ENCODE results near the gene TSPEAR. TPM values are rescaled to one million over a fixed set of nuclear protein-coding genes. Genes with fewer than 3 reads are reported as not detected.

TSPEAR gene
- total RNA-seq, 1 experiment from 2014 or later: not detected

DNA sequence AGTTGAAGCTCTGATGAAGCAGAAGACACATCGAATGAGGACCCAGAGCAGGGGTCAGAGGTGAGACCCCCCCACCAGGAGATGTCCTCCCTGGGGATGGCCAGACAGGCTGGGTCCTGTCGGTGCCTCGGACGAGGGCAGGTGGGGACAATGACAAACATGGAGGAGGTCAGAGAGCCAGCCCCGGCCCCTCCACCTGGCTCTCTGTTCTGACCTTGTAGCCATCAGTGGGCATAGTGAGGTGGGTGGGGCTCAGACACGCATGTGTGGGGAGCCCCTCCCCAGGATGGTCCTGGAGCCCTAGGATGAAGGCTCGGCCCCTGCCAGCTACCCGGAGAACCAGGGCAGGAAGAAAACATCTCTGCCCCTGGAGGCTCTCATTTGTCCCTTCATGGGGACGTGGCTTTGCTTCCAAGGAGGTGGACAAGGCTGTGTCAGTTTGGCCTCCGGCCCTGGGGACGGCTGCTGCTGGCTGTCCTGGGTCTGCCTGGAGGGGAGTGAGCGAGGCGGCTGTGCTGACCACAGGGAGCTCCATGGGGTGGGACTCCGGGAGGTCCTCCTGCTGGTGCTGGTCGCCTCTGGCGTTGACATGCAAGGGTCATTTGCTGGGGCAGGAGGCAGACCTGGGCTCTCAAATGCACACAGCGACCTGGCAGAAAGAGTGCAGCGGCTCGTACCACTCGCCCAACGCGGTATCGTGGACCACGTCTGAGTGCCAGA, 121.6 kb downstream of the TSPEAR start:
- Histone ChIP-seq H3K36me3 (ENCODE audit: control insufficient read depth, insufficient read depth, low read length) (no peaks in the 10 kb centered on the region), H3K4me3 (ENCODE audit: low read depth in 2 of 2, low read length in 2 of 2) (no peak overlapping the region), H3K4me1 (ENCODE audit: control insufficient read depth, insufficient read depth, low read length) (no peaks in the 10 kb centered on the region), H3K9me3 (ENCODE audit: control insufficient read depth, insufficient read depth, low read depth, low read length) (no peaks in the 10 kb centered on the region), H3K27me3 (ENCODE audit: control insufficient read depth, insufficient read depth, low read length) (no peaks in the 10 kb centered on the region; the same call in none of the 2 replicates), H3K27ac (ENCODE audit: low read length) (no peak overlapping the region)
- in situ Hi-C loops (cut with HindIII; ENCODE audit: low pct_unique_long_range_greater_than_20kb, low sequenced_read_pairs): no loop called here
- no peak for DNase-seq (ENCODE audit: low read depth, low spot score)
- ChIA-PET POLR2A (no interaction called here), CTCF (no interaction called here)
- no TSS peak for BruUV-seq (replicated peaks)
- intact Hi-C loops (cut with micrococcal nuclease; ENCODE audit: unreplicated experiment): no loop called here
- ATAC-seq: peak; percentile 23; the same call in 1 of the 2 replicates
- no peak for TF ChIP-seq CTCF (IDR thresholded peaks at IDR 0.05)
- no peak for TF ChIP-seq TCF7L2 (IDR thresholded peaks at IDR 0.05; ENCODE audit: low read depth, low read length)
- no peak for TF ChIP-seq POLR2AphosphoS5 (IDR thresholded peaks at IDR 0.05; ENCODE audit: low read depth, low read length)
- no peak for TF ChIP-seq SIN3A (IDR thresholded peaks at IDR 0.05; ENCODE audit: borderline replicate concordance, insufficient read depth, low read depth, low read length)
- no peak for TF ChIP-seq REST (IDR thresholded peaks at IDR 0.05; ENCODE audit: insufficient read depth in 1 of 2, low read depth in 2 of 2, low read length in 1 of 2)

DNA sequence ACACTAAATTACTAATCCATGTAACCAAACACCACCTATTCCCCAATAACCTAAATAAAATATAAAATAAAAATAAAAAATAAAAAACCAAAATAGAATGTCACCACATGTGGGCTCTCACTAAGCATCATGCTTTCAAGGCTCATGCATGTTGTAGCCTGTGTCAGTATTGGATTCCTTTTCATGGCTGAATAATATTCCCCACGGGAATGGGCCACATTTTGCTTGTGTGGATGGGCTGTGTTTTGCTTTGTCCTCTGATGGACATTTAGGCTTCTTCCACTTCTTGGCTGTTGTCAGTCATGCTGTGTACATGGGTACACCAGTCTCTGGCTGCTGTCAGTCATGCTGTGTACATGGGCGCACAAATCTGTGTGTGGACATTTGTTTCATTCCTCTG, 122.3 kb downstream of the TSPEAR start:
- in situ Hi-C loops (cut with HindIII; ENCODE audit: low pct_unique_long_range_greater_than_20kb, low sequenced_read_pairs): no loop called here
- no peak for DNase-seq (ENCODE audit: low read depth, low spot score)
- Histone ChIP-seq H3K27me3 (ENCODE audit: control insufficient read depth, insufficient read depth, low read length) (peaks cover 4% of the 10 kb centered on the region), H3K9me3 (ENCODE audit: control insufficient read depth, insufficient read depth, low read depth, low read length) (no peaks in the 10 kb centered on the region), H3K27ac (ENCODE audit: low read length) (no peak overlapping the region), H3K4me1 (ENCODE audit: control insufficient read depth, insufficient read depth, low read length) (no peaks in the 10 kb centered on the region), H3K36me3 (ENCODE audit: control insufficient read depth, insufficient read depth, low read length) (no peaks in the 10 kb centered on the region), H3K4me3 (ENCODE audit: low read depth in 2 of 2, low read length in 2 of 2) (no peak overlapping the region)
- ATAC-seq: no peak
- no peak for TF ChIP-seq SIN3A (IDR thresholded peaks at IDR 0.05; ENCODE audit: borderline replicate concordance, insufficient read depth, low read depth, low read length)
- no peak for TF ChIP-seq CTCF (IDR thresholded peaks at IDR 0.05)
- no peak for TF ChIP-seq REST (IDR thresholded peaks at IDR 0.05; ENCODE audit: insufficient read depth in 1 of 2, low read depth in 2 of 2, low read length in 1 of 2)
- TF ChIP-seq POLR2AphosphoS5 (IDR thresholded peaks at IDR 0.05; ENCODE audit: low read depth, low read length): no peak
- no peak for TF ChIP-seq TCF7L2 (IDR thresholded peaks at IDR 0.05; ENCODE audit: low read depth, low read length)
- intact Hi-C loops (cut with micrococcal nuclease; ENCODE audit: unreplicated experiment): no loop called here
- CTCF ChIA-PET: no interaction called here
- POLR2A ChIA-PET: no interaction called here
- no TSS peak for BruUV-seq (replicated peaks)
